CD4-positive, alpha-beta memory T cell (primary cell): ENCODE data around the gene TNK2. TPM values are rescaled to one million over a fixed set of nuclear protein-coding genes. Genes with fewer than 3 reads are reported as not detected.
"Not testable (repeated sequence)": the region's sequence is repeated elsewhere in the genome, so short reads cannot be mapped to it uniquely, and the experiment has no call there.

Experiments
- CTCF ChIA-PET: fragments of 350-600 bp; sonication (Branson Sonifier 250); formaldehyde crosslinking; loops from one replicate; lab custom pipeline; 2021; ENCODE audit warnings: inconsistent platforms; ENCODE audit not compliant: partially characterized antibody; lab: Charles Lee
- POLR2A ChIA-PET: fragments of 350-600 bp; sonication (Branson Sonifier 250); formaldehyde crosslinking; loops from one replicate; lab custom pipeline; 2021; ENCODE audit not compliant: partially characterized antibody; lab: Charles Lee
- DNase-seq, 5 donors: peaks; one replicate each; pipeline versions ENCODE4 v3.0.0 to v3.0.0-alpha.2; 2020 to 2022; ENCODE audit warnings: mixed read lengths in 1 of 5
- H3K27ac ChIP-seq: one replicate; pipeline ENCODE4 v1.7.0; 2013; ENCODE audit warnings: low read depth, low read length
- H3K27me3 ChIP-seq: 2 replicates; pipeline ENCODE4 v1.7.0; 2013; ENCODE audit warnings: mild to moderate bottlenecking, low read length, moderate library complexity; ENCODE audit not compliant: insufficient read depth
- H3K36me3 ChIP-seq: 2 replicates; pipeline ENCODE4 v1.7.0; 2013; ENCODE audit warnings: mild to moderate bottlenecking, low read length, moderate library complexity; ENCODE audit not compliant: insufficient read depth
- H3K4me1 ChIP-seq: 2 replicates; pipeline ENCODE4 v1.7.0; 2013; ENCODE audit warnings: mild to moderate bottlenecking, low read length, moderate library complexity; ENCODE audit not compliant: insufficient read depth
- H3K4me3 ChIP-seq, 2 donors: one replicate each; pipeline ENCODE4 v1.7.0; 2013; ENCODE audit warnings: low read length in 2 of 2, mild to moderate bottlenecking in 1 of 2
- H3K9me3 ChIP-seq, 2 donors: one replicate each; pipeline ENCODE4 v1.7.0; 2013; ENCODE audit warnings: low read length in 2 of 2, control low read depth in 1 of 2; ENCODE audit not compliant: control insufficient read depth in 1 of 2
- H3K27ac Mint-ChIP-seq, 7 donors: one replicate each; pipeline ENCODE4 v1.8.0; 2020 to 2021; ENCODE audit warnings: mixed read lengths in 7 of 7, mild to moderate bottlenecking in 6 of 7, inconsistent platforms in 3 of 7, moderate library complexity in 3 of 7
- H3K27me3 Mint-ChIP-seq, 2 donors: one replicate each; pipeline ENCODE4 v1.8.0; 2020 to 2021; ENCODE audit warnings: mixed read lengths in 2 of 2
- H3K36me3 Mint-ChIP-seq, 2 donors: one replicate each; pipeline ENCODE4 v1.8.0; 2020 to 2021; ENCODE audit warnings: mixed read lengths in 2 of 2, inconsistent platforms in 1 of 2, mild to moderate bottlenecking in 1 of 2
- H3K4me1 Mint-ChIP-seq, 4 donors: one replicate each; pipeline ENCODE4 v1.8.0; 2020 to 2021; ENCODE audit warnings: mixed read lengths in 4 of 4, mild to moderate bottlenecking in 1 of 4
- H3K4me3 Mint-ChIP-seq, 8 donors: one replicate each; pipeline ENCODE4 v1.8.0; 2020 to 2021; ENCODE audit warnings: mixed read lengths in 8 of 8, mild to moderate bottlenecking in 7 of 8, moderate library complexity in 6 of 8, inconsistent platforms in 3 of 8
- H3K9me3 Mint-ChIP-seq, 8 donors: one replicate each; pipeline ENCODE4 v1.8.0; 2020 to 2021; ENCODE audit warnings: mixed read lengths in 8 of 8, mild to moderate bottlenecking in 5 of 8, inconsistent platforms in 3 of 8, moderate library complexity in 1 of 8
- intact Hi-C: fragments of 100-400 bp; cut with micrococcal nuclease; formaldehyde crosslinking; loops from one replicate; pipeline ENCODE4 v1.15.1; 2023
- polyA plus RNA-seq, 2 donors: library from polyadenylated mRNA; unstranded; fragments of 300-500 nt; fragmentation: Illumina TruSeq; gene quantifications; one replicate each; pipeline ENCODE4 v1.2.3, GENCODE V29; 2021
- total RNA-seq, 2 experiments: library from RNA; stranded (reverse); gene quantifications; one replicate each; pipeline ENCODE4 v1.2.3, GENCODE V29; 2021

Gene TNK2
- total and polyA plus RNA-seq, 4 experiments from 2014 or later, result 0.18 to 164 (median 69.9) TPM

DNA sequence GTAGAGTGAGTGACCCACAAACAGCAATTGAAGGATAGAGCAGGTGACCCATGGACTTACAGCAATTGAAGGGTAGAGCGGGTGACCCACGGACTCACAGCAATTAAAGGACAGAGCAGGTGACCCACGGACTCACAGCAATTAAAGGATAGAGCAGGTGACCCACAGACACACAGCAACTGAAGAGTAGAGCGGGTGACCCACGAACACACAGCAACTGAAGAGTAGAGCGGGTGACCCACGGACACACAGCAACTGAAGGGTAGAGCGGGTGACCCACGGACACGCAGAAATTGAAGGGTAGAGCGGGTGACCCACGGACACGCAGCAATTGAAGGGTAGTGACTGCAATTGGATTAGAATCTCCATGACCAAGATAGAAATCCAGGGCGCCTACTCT is 9.8 kb upstream of the TNK2 start:
- Histone ChIP-seq H3K9me3 (no peaks in the 10 kb centered on the region), H3K4me3 (no peak overlapping the region), H3K4me1 (peaks cover 7% of the 10 kb centered on the region), H3K27ac (no peak overlapping the region), H3K36me3 (no peaks in the 10 kb centered on the region), H3K27me3 (no peaks in the 10 kb centered on the region)
- H3K4me3 Mint-ChIP-seq, result no peak overlapping the region
- no peaks in the 10 kb centered on the region for H3K9me3 Mint-ChIP-seq
- H3K4me1 Mint-ChIP-seq, result peaks cover 7 to 13% (median 11%) of the 10 kb centered on the region in 4 donors
- peaks cover 2 to 5% of the 10 kb centered on the region in 2 donors for H3K27me3 Mint-ChIP-seq
- H3K27ac Mint-ChIP-seq, result no peak overlapping the region
- H3K36me3 Mint-ChIP-seq, result no peaks in the 10 kb centered on the region
- ChIA-PET POLR2A (interaction anchor here (0.7 kb wide), 1 partner anchor 24 kb away, joined by 6 read pairs; no protein-coding TSS in a partner anchor), CTCF (interaction anchor here (0.9 to 16.3 kb wide), 4 partner anchors 10 to 65 kb away, joined by 3 to 479 read pairs (median 120); partner anchors contain the start of gene TNK2)
- intact Hi-C loops, result no loop called here
- no peak for DNase-seq

DNA sequence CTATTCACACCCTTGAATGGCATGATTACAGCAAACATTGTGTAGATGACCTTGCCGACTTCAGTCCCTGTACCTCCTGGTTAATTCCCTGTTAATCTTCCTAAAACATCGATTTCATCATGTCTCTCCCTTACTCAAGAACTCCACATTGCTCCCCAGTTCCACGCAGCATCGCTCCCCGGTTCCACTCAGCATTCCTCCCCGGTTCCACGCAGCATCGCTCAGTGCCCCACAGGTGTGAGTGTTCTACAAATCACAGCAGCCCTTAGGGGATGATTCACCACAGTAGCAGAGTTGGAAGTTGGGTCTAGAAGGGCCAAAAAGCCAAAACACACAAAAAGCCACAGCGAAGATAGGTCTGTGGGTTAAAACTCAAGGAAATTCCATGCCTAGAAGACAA is 8.6 kb upstream of the TNK2 start:
- Mint-ChIP-seq H3K36me3 (no peaks in the 10 kb centered on the region), H3K27me3 (peaks cover 2 to 5% of the 10 kb centered on the region in 2 donors), H3K9me3 (no peaks in the 10 kb centered on the region), H3K4me1 (peaks cover 7 to 13% (median 11%) of the 10 kb centered on the region in 4 donors), H3K4me3 (no peak overlapping the region), H3K27ac (no peak overlapping the region)
- POLR2A ChIA-PET, result interaction anchor here (6.4 kb wide), 1 partner anchor 21 kb away, joined by 73 read pairs; no protein-coding TSS in a partner anchor
- intact Hi-C loops, result no loop called here
- no peak for DNase-seq
- Histone ChIP-seq H3K9me3 (no peaks in the 10 kb centered on the region), H3K27me3 (no peaks in the 10 kb centered on the region), H3K36me3 (no peaks in the 10 kb centered on the region), H3K27ac (no peak overlapping the region), H3K4me3 (no peak overlapping the region), H3K4me1 (peaks cover 7% of the 10 kb centered on the region)
- CTCF ChIA-PET, result interaction anchor here (2.5 to 16.3 kb wide), 3 partner anchors 10 to 63 kb away, joined by 10 to 479 read pairs (median 234); no protein-coding TSS in a partner anchor

DNA sequence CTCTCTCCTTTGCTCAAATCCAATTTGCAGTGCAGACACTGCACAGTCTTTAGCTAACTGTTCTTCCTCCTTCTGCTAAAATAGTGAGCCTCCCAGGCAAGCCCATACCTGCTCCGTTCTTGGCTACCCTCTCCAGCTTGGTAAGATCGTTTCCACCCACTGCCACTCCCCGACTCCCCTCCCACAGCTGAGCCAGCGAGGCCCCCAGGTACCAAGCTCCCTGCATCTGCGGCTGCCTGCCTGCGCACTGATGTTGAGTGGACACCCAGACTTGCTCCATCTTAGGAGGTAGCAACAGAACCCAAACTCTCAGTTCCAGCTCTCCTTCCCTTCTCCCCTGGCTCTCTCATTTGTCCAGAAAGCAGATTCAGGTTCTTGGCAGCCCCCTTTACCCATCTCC is 7.9 kb upstream of the TNK2 start:
- no peaks in the 10 kb centered on the region for H3K27me3 ChIP-seq
- Mint-ChIP-seq H3K4me1 (peaks cover 7 to 13% (median 11%) of the 10 kb centered on the region in 4 donors), H3K27ac (no peak overlapping the region), H3K9me3 (no peaks in the 10 kb centered on the region), H3K27me3 (peaks cover 0 to 5% of the 10 kb centered on the region in 2 donors), H3K36me3 (no peaks in the 10 kb centered on the region), H3K4me3 (no peak overlapping the region)
- DNase-seq, result no peak
- no peak overlapping the region for H3K27ac ChIP-seq
- intact Hi-C loops, result no loop called here
- H3K4me3 ChIP-seq, result no peak overlapping the region
- H3K36me3 ChIP-seq, result no peaks in the 10 kb centered on the region
- ChIA-PET CTCF (interaction anchor here (1.5 to 16.3 kb wide), 6 partner anchors 8 to 367 kb away, joined by 3 to 479 read pairs (median 38); no protein-coding TSS in a partner anchor), POLR2A (interaction anchor here (1.5 to 6.4 kb wide), 3 partner anchors 9 to 55 kb away, joined by 6 to 73 read pairs (median 9); no protein-coding TSS in a partner anchor)
- H3K4me1 ChIP-seq, result peaks cover 7% of the 10 kb centered on the region
- H3K9me3 ChIP-seq, result no peaks in the 10 kb centered on the region

DNA sequence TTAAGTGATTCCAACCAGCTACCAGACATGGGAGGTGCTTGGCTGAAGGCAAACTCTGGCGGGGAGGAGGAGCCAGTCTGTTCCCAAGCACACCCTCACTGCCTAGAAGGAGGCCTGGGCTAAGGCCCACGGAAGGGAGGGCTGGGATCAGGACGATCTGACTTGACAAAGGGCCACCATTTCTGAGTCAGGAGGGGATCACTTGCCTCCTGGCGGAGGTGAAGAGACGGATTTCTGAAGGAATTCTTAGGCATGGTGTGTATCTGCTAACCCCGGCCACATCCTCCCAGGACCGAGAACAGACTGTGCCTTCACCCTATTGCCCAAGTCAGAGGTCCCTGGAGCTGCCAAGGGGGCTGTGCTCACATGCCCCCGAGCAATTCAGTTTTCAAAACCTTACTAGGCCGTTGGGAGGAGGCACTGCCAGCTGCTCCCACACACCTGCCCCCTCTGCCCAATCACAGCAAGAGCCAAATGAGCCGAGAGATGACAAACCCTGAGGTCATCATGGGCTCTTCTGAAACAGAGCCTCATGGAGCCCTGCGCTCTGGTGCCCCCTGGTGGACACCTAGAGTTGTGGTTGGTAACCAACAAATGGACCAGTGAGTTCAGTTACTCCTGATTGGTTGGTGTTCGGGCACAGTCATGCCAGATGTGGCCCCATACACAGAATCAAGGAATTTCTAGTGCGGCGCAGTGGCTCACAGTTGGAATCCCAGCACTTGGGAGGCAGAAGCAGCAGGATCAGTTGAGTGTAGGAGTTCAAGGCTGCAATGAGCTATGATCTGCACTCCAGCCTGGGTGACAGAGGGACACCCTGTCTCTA is 6.5 kb upstream of the TNK2 start:
- intact Hi-C loops, result loop anchor here (1.0 to 2.0 kb wide), 4 partner anchors 21 to 644 kb away; partner anchors contain the start of gene XXYLT1
- Mint-ChIP-seq H3K9me3 (no peaks in the 10 kb centered on the region), H3K4me3 (peak overlapping the region in 3 of 8 donors; percentile 22 to 45 (median 32)), H3K27me3 (peaks cover 0 to 5% of the 10 kb centered on the region in 2 donors), H3K36me3 (no peaks in the 10 kb centered on the region), H3K4me1 (peaks cover 4 to 19% (median 11%) of the 10 kb centered on the region in 4 donors), H3K27ac (peak overlapping the region; percentile 73 to 84 (median 79))
- H3K9me3 ChIP-seq, result no peaks in the 10 kb centered on the region
- DNase-seq, result peak; percentile 88 to 93 (median 89)
- peaks cover 12% of the 10 kb centered on the region for H3K4me1 ChIP-seq
- no peak overlapping the region for H3K27ac ChIP-seq
- ChIA-PET CTCF (interaction anchor here (0.6 to 16.3 kb wide), 15 partner anchors 8 to 644 kb away, joined by 3 to 479 read pairs (median 4); partner anchors contain the start of gene XXYLT1), POLR2A (interaction anchor here (0.7 to 6.4 kb wide), 7 partner anchors 10 to 645 kb away, joined by 3 to 73 read pairs (median 7); no protein-coding TSS in a partner anchor)
- H3K27me3 ChIP-seq, result no peaks in the 10 kb centered on the region
- H3K36me3 ChIP-seq, result no peaks in the 10 kb centered on the region
- H3K4me3 ChIP-seq, result no peak overlapping the region

DNA sequence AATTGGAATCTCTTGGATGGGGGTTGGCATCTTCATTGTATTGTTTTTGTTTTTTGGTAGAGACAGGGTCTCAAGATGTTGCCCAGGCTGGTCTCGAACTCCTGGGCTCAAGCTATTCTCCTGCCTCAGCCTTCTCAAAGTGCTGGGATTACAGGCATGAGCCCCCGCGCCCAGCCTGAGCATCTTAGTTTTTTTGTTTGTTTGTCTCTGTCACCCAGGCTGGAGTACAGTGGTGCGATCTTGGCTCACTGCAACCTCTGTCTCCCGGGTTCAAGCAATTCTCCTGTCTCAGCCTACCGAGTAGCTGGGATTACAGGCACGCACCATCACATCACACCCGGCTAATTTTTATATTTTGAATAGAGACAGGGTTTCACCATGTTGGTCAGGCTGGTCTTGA is 5.8 kb upstream of the TNK2 start:
- peaks cover 14% of the 10 kb centered on the region for H3K4me1 ChIP-seq
- not testable (repeated sequence) for H3K27ac ChIP-seq, H3K27me3 Mint-ChIP-seq, H3K4me3 Mint-ChIP-seq, H3K9me3 ChIP-seq, H3K36me3 Mint-ChIP-seq, H3K4me3 ChIP-seq, H3K9me3 Mint-ChIP-seq, DNase-seq, H3K27me3 ChIP-seq, H3K36me3 ChIP-seq
- intact Hi-C loops, result loop anchor here (2.0 kb wide), 1 partner anchor 643 kb away; the partner anchor contains the start of gene XXYLT1
- ChIA-PET POLR2A (interaction anchor here (1.3 to 6.4 kb wide), 3 partner anchors 13 to 55 kb away, joined by 7 to 73 read pairs (median 10); no protein-coding TSS in a partner anchor), CTCF (interaction anchor here (1.1 to 16.3 kb wide), 8 partner anchors 11 to 357 kb away, joined by 3 to 479 read pairs (median 7); no protein-coding TSS in a partner anchor)
- Mint-ChIP-seq H3K27ac (peak overlapping the region in 1 of 7 donors; percentile 75), H3K4me1 (peaks cover 4 to 19% (median 9%) of the 10 kb centered on the region in 4 donors)

DNA sequence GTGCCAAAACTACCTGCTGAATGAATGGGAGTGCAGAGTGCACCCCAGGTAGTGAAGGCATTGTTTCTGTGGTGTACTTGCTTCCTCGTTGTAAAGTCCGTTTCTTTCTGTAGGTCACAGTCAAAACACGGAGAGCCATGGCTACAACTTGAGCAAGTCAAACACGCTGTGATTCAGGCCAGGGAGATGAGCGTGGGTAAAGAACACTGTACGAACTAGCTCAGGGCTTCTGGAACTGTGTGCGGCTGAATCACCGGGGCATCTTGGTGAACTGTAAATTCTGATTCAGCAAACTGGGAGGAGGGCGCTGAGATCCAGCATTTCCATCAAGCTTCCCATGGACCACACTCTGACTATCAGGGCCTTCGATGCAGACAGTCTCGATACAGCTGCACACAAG is 5.0 kb upstream of the TNK2 start:
- H3K4me3 ChIP-seq, result no peak overlapping the region
- H3K4me3 Mint-ChIP-seq, result no peak overlapping the region
- H3K4me1 Mint-ChIP-seq, result peaks cover 4 to 20% (median 9%) of the 10 kb centered on the region in 4 donors
- CTCF ChIA-PET, result interaction anchor here (0.6 to 16.3 kb wide), 7 partner anchors 9 to 643 kb away, joined by 3 to 479 read pairs (median 9); no protein-coding TSS in a partner anchor
- no peaks in the 10 kb centered on the region for H3K9me3 Mint-ChIP-seq
- H3K9me3 ChIP-seq, result no peaks in the 10 kb centered on the region
- H3K27ac ChIP-seq, result no peak overlapping the region
- H3K27me3 ChIP-seq, result no peaks in the 10 kb centered on the region
- H3K36me3 ChIP-seq, result no peaks in the 10 kb centered on the region
- no peak for DNase-seq
- H3K36me3 Mint-ChIP-seq, result peaks cover 0 to under 1% of the 10 kb centered on the region in 2 donors
- intact Hi-C loops, result no loop called here
- H3K27me3 Mint-ChIP-seq, result peaks cover 0 to 5% of the 10 kb centered on the region in 2 donors
- POLR2A ChIA-PET, result interaction anchor here (6.4 kb wide), 1 partner anchor 18 kb away, joined by 73 read pairs; no protein-coding TSS in a partner anchor
- H3K27ac Mint-ChIP-seq, result no peak overlapping the region
- H3K4me1 ChIP-seq, result peaks cover 14% of the 10 kb centered on the region
